DMS114 treated with DMSO at 0.1 percent for 48 hours (cell line): ENCODE measurements around the gene REPIN1.
"Not testable (repeated sequence)": the region's sequence is repeated elsewhere in the genome, so short reads cannot be mapped to it uniquely, and the experiment has no call there.

Source experiments
- DNase-seq: peaks from one replicate; lab custom pipeline; 2025; ENCODE audit not compliant: unreplicated experiment; lab: John Stamatoyannopoulos, UW

Gene REPIN1

DNA sequence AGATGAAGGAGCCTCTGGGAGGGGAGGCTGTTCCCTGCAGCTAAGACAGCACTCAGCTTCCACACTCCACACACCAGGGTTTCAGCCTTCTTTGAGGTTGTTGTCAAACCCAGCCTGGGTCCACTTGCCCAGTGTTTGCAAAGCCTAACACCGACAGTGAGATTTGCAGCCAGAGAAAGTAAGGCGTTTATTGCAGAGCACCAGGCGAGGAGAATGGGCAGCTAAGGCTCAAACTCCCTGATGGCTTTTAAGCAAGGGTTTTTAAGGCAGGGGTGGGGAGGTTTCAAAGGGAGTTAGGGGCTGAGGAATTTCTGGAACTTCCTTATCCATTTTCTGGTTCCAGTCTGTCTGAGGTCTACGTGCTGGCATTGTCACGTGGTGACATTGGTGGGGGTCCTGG, 5.8 kb downstream of the REPIN1 start:
- DNase-seq = no peak

DNA sequence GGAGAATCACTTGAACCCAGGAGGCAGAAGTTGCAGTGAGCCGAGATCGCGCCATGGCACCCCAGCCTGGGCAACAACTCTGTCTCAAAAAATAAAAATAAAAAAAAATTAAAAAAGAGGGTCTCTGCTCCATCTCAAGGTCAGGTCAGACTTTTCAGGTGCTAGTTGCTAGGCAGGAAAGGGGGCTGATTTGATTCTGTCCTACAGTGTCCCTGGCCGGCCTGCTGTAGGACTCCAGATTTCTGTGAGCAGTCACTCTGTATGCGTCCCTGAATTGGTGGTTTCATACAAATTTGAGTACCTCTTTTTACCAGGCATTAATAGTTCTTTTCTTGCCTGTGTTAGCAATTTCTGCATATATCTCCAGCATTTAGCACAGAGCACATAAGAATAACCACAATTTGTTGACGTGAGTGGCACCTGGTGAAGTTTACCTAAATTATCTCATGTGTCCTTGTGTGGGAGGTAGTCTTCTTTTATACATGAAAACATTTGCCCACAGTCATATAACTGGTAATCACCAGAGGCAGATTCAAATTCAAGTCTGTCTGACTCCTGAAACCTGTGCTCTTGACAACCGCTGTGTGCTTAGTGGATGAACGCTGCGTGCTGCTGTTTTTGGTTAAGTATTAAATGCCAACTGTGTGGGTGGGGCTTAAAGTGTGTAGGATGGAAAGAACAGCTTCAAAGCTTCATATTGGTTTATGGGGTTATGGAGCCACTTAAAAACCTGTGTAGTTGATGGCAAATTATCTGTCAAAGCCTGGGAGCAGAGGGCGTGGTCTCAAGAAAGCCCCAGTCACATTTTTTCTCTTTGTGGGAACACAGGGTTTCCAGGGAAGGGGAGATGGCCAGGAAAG, 7.3 kb downstream of the REPIN1 start:
- DNase-seq = no peak

DNA sequence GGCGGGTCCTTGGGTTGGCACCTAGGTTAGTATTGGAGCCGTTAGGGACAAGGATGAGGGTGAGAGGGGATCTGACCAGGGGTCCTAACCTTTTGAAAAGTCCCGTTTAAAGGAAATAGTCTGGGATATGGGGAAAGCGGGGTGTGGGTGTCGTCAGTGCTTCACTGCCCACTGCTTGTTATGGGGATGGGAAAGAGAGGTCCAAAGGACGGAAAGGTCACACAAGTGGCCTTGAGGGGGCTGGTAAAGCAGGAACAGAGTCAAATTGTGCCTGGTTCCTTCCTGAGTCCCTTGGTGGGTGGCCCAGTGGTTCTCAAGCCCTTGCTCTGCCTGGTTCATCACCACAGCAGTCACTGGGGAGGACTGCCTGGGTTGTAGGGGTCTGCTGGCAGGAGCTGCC, 7.9 kb downstream of the REPIN1 start:
- DNase-seq = no peak

DNA sequence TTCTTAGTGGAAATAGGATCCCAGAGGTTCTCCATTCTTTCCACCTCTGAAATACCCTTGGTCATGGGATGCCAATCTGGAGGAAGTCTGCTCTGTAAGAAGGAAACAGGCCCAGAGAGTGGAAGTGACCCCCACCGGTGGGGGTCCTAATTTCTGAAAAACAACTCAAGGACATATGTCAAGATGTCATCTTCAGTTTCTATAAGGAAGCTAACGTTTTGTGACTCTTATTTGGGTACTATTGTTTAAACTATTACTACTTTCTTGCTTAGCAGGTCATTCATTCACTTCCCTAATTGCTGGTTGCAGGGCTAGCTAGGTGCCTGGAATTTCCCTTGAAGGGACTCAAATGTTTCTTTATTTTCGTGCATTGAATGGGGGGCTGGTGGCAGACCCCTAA, 8.6 kb downstream of the REPIN1 start:
- no peak for DNase-seq

DNA sequence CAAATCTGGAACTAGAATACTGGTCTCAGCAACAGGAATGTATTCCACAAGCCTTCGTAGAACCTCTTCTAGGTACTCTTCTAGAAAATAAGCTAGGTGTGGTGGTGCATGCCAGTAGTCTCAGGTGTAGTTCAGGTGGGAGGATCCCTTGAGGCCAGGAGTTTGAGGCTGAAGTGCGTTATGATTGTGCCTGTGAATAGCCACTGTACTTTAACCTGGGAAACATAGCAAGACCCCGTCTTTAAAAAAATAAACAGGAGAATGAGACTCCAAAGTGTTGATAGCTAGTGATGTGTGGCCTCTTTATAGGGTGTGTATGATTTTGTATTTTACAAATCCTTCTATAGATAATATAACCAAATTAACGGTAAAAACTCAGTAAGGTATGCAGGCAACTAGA, 9.0 kb downstream of the REPIN1 start:
- no peak for DNase-seq

DNA sequence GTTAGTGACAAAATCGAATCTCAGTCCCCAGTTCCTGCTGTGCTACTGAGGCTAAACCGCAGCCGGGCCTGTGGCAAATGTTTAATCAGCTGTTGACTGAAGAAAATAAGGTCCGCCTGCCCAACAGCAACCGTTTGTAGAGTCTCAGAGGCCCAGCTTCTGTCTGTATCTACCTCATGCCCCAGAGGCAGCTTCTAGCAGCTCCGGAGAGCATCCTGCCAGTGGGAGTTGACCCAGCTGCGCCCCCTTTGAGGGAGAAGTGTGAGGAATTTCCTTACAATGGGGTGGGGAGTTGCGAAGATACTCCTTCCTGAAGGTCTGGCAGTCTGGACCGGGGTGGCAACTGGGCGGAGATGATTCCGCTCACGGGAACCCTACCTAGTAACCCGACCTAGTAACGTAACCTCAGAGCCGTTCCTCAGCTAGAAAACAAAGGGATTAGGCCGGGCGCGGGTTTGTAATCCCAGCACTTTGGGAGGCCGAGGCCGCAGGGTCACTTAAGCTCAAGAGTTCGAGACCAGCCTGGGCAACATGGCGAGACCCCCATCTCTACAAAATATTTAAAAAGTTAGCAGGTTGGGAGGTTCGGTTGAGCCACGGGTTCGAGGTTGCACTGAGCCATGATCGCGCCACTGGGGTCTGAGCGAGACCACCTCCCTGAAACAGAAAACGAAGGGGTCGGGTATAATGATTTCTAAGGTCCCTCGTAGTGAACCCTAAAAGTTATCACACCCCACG, 9.7 kb downstream of the REPIN1 start:
- DNase-seq = no peak

DNA sequence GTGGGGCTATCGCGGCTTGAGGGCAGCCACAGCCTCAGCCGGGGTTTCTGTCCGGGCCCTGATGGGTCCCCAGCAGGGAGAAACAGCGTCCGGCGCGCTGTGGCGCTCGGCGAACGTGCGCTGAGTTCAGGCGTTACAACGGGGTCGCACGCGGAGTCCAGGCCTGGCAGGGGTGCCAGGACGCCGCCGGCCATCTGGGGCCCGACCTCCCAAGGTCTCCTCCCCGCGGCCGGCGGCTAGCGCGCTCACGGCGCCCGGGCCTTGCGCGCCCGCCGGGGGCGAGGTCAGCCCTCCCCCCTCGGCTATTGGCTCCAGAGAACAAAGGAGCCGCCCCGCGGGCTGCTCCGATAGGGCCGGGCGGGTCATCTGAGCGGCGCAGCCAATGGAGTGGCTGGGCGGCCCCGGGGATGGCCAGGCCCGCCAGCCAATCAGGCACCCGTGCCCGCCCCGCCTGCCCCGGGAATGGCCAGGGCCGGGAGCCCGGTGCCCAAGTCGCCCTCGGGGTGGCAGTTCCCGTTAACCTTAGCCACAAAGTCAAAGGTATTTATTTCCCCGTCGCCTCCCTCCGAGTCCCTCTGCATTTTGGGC, 10.3 kb downstream of the REPIN1 start, which contains the start of gene ZNF775:
Gene ZNF775, plus strand, starts transcription at position 478 of the 588 bp plus-strand sequence. CDS start 9,141 bp downstream, outside the sequence.
- DNase-seq = peak; percentile 74

DNA sequence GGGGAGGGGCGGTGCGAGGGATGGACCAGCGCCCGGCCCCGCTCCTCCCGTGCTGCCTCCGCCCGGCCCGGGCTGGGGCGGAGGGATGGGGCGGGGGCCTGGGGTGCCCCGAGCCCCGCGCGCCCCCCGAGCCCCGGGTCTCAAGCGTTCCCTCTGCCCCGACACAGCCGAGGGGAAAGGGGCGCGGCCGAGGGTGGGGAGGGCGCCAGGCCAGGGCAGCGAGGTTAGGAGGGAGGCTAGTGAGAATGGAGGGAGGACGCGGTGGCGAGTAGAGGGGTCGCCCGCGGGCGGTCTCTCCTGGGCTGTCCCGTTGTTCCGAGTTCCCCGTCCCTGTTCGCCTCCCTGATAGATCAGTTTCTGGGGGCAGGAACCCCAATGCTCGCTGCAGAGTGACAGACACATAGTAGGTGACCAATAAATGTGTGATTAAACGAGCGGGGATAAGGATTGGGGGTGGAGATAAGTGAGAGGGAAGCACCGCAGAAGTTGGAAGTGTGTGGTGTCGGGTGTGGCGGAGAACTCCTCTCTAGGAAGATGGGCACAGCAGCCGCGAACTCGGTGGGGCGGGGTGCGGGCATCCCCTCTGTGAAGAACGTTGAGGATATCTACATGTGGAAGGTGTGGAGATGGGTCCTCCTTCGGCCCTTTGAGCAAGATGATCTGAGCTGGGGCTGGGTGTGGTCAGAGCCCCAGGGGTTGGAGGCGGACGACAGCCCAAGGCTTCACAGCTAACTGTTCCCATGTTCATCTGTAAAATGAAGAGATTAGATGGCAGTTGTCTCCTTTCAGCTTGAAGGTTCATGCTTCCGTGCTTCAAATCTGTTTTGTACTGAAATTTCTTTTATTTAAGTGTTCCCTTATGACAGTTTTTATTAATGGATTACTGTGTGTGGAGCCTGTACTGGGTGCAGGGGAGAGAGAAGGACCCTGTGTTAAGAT, 11.1 kb downstream of the REPIN1 start:
- DNase-seq = no peak

DNA sequence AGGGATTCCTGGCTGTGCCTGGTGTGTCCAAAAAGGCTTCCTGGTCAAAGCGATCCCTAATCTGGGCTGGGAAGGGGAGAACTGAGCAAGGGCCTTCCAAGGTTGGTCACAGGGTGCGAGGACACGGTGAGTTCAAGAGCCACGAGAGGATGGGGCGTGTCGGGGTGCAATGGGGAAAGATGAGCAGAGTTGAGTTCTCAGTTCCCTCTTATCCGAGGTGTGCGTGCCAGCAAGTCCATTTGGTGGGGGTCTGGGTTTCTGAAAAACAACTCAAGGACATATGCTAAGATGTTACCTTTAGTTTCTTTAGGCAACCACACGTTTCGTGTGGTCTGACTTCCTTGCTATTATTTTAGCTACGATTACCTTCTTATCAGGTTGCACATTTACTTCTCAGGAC, 11.8 kb downstream of the REPIN1 start:
- DNase-seq = no peak

DNA sequence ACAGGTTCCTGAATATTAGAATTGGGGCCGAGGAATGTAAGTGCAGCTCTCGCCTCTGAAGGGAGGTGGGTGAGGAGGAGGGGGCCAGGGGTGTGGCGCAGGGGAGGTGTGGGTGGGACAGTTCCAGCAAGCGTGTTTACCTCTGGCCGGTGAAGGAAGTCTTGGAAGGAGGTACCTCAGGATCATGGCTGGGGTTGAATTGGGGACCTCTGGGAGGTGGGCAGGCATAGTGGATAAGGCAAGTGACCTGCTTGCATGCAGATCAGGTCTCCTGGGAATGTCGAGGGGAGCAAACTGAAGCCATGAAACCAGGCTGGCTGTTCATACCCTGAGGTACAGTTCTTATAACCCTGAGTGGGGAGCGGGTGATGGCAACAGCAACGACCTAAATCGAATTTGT, 12.5 kb downstream of the REPIN1 start:
- no peak for DNase-seq

DNA sequence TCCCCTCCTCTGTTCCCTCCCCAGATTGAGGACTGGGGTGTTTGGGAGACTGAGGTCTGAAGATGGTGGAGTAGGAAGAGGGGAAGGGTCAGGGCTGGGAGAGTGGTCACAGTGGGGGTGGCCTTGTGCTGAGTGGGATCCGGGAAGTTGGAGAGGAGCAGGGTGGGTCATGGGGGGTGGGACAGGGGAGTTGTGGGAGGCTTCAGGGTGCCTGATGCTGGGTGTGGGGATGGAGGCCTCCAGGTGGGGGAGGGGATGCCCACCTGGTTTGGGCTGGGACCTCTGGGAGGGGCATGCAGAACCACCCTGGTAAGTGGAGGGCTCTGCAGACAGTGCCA, 13.1 kb downstream of the REPIN1 start:
- no peak for DNase-seq

DNA sequence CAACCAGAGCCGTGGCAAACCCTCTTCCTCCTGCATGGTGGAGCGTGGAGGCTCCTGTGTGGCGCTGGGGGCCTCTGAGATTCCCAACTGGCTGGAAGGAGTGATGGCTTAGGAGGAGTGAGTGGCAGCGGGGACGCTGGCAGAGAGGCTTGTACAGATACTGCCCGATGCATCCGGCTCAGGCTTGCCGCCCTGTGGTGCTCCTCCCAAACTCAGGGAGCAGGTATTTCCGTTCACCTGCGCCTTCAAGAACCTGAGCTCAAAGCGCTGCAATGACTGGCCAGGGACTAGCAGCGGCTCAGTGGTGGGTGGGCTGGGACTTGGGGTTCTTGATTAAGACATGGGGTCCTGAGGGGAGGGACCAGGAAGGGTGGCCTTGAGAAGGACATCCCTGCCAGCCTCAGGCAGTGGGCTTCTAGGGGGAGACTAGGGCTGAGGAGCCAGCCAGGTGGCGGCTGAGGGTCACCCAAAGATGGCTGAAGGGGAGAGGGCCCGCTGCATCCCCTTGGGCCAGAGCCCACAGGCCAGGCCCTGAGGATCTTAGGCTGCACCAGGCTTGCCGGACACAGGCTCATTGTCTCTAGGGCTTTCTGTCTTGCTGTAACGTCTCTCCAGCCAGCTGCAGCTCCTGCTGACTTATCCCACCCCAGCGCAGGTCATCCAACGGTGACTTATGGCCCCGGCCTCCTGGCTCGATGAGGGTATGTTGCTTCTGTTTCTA, 13.7 kb downstream of the REPIN1 start:
- DNase-seq = no peak

DNA sequence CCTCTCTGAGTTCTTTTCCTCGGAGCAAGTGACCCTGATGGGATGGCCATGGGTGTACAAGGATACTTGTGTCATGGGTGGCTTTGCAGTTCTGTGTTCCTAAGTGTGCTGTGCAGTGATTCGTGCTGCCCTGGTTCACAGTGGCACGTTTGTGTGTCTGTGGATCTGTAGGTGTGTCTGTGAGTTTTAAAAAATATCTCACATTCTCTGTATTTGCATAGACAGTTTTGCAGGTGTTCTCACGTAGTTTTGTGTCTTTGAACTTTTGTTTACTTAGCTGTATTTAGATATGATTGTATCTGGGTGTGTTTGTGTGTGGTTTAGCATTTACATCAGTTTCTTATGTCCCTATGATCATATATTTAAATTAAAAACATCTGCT, 14.2 kb downstream of the REPIN1 start:
- no peak for DNase-seq

DNA sequence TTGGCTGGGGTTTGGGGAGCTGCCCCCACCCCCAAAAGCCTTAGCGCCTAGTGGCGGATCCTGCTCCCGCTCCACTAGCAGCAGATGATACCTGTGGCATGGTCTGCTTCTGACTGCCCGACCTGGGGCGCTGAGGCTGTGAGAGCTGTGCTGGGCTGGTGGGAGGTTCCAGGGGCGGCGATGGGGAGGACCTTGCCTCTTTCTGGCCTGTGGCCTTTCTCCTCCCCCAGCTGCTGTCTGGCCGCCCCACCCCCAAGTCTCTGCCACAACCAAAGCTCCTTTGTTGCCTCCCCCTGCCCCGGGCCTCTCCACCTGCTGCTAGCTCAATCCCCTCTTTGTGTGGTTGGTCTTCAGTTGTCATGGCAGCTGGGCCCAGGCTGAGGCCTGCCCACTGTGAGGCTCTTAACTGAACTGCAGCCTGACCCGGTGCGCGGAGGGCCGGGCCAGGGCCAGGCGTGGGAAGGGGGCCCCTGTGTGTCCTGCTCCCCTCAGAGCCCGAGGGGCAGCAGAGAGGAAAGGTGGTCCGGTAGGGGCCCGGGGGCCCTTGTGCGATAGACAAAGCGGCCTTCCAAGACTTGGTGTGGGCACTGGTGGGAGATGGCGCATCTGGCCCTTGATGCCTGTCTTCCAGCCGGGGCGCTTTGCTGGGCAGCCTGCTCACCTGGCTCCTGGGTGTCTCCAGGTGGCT, 15.2 kb downstream of the REPIN1 start:
- no peak for DNase-seq

DNA sequence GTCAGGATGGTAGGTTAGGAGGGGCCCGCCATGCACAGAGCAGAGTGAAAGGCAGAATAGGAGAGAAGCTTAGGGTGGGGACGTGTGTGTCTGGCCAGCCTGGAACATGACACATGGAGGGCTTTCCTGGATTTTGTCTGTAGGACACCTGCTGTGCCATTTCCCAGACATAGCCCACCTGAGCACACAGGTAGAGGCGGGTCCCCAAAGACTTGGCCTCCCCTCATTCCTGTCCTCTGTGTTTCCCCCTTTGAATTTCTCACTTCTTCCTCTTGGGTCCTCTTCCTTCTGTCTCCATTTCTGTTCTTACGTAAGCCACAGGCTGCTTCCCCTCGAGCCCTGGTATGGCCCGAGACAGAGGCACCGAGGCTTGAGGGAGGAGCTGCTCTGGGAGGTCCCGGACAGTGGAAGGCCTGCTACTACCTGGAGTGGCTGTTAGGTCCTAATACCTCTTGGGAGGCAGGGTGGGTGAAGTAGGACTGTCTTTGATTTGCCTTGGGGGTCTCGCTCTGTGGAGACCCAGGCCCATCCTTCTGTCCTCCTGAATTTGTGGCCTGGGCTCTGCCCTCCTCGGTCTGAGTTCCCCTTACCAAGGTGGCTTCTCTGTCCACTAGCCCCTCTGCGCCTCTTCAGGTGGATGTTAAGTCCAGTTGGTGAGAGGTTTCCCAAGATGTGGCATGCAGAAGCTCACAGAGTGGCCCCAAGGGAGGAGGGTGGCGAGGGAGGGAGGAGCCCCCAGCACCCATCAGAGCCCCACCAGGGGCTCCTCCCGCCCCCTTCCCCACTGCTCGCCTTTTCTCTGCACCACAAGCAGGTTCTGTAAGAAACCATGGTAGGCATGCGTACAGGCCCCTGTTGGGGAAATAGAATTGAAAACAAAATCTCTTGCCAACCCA, 16.0 kb downstream of the REPIN1 start:
- no peak for DNase-seq

DNA sequence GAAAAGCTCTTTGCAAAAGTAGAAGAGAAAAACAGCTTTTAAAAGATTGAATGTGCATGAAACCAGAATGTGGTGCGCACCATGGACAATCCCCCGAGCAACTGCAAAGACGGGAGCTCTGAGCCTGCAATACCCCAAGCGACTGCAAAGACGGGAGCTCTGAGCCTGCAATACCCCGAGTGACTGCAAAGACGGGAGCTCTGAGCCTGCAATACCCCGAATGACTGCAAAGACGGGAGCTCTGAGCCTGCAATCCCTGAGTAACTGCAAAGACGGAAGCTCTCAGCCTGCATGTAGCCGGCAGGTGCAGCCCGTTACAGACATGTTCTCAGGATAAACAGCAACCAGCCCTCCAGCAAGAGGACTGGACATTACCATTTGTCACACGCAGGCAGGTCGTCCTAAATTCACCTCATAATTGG, 16.7 kb downstream of the REPIN1 start:
- no peak for DNase-seq

DNA sequence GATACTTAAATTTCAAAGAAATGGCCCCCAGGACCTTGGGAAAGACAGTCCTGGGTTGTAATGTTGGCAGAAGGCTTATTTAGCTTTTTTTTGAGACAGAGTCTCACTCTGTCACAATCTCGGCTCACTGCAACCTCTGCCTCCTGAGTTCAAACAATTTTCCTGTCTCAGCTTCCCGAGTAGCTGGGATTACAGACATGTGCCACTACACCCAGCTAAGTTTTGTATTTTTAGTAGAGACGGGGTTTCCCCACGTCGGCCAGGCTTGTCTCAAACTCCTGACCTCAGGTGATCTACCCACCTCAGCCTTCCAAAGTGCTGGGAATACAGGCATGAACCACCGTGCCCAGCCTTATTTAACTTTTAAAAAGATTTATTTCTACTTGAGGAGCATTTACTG, 17.3 kb downstream of the REPIN1 start:
- DNase-seq = not testable (repeated sequence)

DNA sequence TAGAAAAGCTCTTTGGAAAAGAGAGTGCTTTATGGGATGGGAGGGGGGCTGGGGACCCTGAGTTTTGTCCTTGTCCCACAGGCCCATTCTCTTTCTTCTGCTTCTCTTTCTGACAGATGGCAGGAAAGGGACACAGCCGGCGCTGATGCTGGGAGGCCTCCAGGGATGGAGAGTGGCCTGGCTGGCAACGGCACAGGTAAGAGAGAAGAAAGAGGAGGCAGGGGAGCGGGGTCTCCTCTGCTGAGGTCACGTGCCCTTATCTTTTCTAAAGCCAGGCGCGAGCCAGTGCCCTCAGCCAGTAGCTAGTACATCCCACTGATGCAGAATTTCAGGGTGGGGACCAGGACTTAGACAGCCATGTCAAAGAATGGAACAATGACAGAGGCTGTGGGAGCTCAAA, 19.7 kb downstream of the REPIN1 start:
- no peak for DNase-seq
